Measurements from ENCODE around the gene GRK4.
A peak's percentile ranks its signal among the peaks of the same experiment; 100 is the strongest.

GRK4 gene

DNA sequence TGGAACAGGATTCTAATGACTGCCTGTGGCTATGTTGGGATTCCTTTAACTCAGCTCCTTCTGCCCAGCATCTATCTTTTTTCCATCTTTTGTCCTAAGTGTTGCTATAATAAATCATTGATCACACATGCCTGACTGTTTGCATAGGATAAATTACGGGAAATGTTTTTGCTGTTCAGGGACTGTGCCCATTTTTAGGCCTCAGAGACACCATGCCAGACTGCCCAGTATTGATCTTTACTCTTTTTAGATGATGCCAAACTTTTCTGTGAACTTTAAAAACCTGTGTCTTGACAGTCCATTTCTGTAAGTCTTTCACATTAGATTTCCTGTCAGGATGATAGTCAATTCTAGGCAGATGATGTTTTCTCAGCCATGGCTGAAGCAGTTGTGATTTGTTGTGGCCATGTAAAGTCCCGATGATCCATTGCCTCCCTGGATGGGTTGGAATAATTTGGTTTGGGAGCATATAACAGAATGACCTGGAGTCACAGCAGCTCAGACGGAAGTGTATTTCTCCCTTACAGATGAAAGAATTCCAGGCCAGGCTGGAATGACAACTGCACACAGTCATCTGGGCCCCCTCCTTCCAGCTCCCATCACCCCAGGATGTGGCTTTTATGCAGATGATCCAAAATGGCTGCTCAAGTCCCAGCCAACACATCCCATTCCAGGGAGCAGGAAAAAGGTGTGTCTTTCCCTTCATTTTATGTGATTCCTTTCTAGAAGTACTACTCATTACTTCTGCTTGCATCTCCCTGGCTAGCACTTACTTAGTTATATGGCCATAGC, 107.5 kb downstream of the GRK4 start:
- no peak for DNase-seq (ENCODE audit: low read depth)

DNA sequence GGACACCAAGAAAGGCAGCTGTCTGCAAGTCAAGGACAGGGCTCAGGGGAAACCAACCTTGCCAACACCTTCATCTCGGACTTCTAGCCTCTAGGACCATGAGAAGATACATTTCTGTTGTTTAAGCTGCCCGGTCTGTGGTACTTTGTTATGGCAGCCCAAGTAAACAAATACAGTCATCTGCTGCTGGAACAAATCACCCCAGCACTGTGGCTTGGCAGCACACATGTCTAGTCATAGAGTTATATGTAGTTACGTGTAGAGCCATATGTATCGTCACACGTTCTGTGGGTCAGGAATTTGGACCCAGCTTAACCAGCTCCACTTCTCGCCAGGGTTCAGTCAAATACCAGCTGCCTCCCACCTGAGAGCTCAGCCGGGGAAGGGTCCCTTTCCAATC, 108.4 kb downstream of the GRK4 start:
- peak; percentile 43 for DNase-seq (ENCODE audit: low read depth)

GRCh38 chr4:3073158-3074077, 110.0 kb downstream of the GRK4 start:
- DNase-seq (ENCODE audit: low read depth): no peak

GRCh38 chr4:3074078-3074845, 110.9 kb downstream of the GRK4 start, which contains the start of the genes HTT and HTT-AS:
Gene HTT, plus strand, starts transcription at chr4:3074681. Its CDS starts 145 bp downstream, at chr4:3074826.
Gene HTT-AS, minus strand, starts transcription at chr4:3074538.
- peak; percentile 91 for DNase-seq (ENCODE audit: low read depth)

DNA sequence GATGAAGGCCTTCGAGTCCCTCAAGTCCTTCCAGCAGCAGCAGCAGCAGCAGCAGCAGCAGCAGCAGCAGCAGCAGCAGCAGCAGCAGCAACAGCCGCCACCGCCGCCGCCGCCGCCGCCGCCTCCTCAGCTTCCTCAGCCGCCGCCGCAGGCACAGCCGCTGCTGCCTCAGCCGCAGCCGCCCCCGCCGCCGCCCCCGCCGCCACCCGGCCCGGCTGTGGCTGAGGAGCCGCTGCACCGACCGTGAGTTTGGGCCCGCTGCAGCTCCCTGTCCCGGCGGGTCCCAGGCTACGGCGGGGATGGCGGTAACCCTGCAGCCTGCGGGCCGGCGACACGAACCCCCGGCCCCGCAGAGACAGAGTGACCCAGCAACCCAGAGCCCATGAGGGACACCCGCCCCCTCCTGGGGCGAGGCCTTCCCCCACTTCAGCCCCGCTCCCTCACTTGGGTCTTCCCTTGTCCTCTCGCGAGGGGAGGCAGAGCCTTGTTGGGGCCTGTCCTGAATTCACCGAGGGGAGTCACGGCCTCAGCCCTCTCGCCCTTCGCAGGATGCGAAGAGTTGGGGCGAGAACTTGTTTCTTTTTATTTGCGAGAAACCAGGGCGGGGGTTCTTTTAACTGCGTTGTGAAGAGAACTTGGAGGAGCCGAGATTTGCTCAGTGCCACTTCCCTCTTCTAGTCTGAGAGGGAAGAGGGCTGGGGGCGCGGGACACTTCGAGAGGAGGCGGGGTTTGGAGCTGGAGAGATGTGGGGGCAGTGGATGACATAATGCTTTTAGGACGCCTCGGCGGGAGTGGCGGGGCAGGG, 111.7 kb downstream of the GRK4 start:
- peak; percentile 34 for DNase-seq (ENCODE audit: low read depth)

GRCh38 chr4:3075652-3075981, 112.2 kb downstream of the GRK4 start:
- no peak for DNase-seq (ENCODE audit: low read depth)

- DNase-seq (ENCODE audit: low read depth): no peak
Measured at GRCh38 chr4:3077796-3078195, 114.4 kb downstream of the GRK4 start.

- DNase-seq (ENCODE audit: low read depth): no peak
Measured at GRCh38 chr4:3079694-3080123, 116.3 kb downstream of the GRK4 start.

GRCh38 chr4:3082925-3083515, 119.6 kb downstream of the GRK4 start:
- no peak for DNase-seq (ENCODE audit: low read depth)

DNA sequence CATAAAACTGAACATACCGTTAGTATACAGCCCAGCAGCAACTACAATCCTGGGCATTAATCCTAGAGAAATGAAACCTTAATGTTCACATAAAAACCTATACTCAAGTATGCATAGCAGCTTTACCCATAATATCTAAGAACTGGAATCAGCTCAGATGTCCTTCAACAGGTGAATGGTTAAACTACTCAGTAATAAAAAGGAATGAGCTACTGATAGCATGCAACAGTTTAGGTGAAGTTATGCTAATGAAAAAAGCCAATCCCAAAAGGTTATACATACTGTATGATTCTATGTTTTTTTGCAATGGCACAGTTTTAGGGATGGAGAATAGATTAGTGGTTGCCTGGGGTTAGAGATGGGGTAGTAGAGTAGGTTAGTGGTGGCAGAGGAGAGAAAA, 120.4 kb downstream of the GRK4 start:
- no peak for DNase-seq (ENCODE audit: low read depth)

DNA sequence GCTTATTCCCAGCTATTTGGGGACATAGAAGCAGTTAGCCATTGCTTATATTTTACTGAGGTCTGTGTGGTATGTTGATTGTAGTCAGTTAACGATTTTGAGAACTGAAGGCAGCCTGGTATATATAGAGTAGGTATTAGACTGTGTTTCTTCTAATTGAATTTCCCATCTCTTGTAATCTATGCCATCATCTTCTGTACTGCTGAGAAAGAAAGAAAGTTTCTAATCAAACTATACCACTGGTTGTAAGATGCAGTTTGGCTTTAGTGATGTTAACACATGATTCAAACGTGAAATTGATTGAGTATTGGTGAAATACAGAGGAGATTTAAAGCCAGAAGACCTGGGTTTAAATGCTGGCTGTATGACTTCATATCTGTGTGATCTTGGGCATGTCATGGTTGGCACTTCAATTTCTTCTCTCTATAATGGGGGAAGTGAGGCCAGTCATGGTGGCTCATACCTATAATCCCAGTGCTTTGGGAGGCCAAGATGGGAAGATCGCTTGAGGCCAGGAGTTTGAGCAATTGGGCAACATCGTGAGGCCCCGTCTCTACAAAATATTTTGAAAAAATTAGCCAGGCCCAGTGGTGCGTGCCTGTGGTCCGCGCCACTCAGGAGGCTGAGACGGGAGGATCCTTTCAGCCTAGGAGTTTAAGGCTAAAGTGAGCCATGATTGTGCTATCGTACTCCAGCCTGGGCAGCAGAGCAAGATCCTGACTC, 122.7 kb downstream of the GRK4 start:
- no peak for DNase-seq (ENCODE audit: low read depth)

DNA sequence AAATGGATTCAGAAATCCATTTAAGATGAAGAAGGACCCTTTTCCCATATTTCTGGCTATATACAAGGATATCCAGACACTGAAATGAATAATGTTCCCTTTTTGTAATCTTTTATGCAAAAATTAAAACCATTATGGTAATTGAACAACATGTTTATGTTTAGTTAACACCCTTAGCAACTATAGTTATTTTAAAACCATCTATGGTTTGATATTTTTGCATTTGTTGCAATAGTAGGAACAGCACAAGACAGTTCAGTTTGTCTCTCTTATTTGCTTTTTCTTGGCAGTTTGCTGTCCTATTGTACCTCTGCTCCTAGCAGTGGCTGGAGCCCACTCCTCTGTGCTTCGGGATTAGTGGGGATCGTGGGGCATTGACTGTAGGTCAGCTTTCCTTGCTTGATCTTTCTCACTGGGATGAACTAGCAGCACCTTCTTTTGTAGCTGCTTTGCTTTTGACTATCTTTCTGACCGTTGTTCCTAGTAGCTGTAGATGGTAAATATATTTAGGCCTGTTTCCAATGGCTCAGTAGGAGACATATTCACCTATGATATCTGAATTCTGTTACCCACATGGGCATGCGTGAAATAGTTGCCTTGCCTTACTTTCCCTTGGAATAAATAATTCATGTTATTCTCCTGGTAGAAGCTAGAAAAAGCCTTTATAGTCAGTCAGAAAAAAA, 123.9 kb downstream of the GRK4 start:
- DNase-seq (ENCODE audit: low read depth): no peak
